GM19397 (cell line): Measurements from ENCODE around the gene ARL15.

Experiments used
- ATAC-seq: cut with Tn5 transposase; IDR thresholded peaks from one replicate; pipeline ENCODE4 v1.9.1; 2021; ENCODE audit warnings: mild to moderate bottlenecking, moderate library complexity; ENCODE audit not compliant: unreplicated experiment

Gene ARL15

GRCh38 chr5:53917826-53918225, 392.5 kb downstream of the ARL15 start:
- ATAC-seq, result no peak

GRCh38 chr5:53917095-53917494, 393.3 kb downstream of the ARL15 start:
- no peak for ATAC-seq

- no peak for ATAC-seq
Measured at GRCh38 chr5:53915120-53915519, 395.3 kb downstream of the ARL15 start.

- no peak for ATAC-seq
Measured at GRCh38 chr5:53913941-53914340, 396.4 kb downstream of the ARL15 start.

- no peak for ATAC-seq
Measured at GRCh38 chr5:53908757-53909156, 401.6 kb downstream of the ARL15 start.

GRCh38 chr5:53907827-53908226, 402.5 kb downstream of the ARL15 start:
- no peak for ATAC-seq

- ATAC-seq, result no peak
Measured at GRCh38 chr5:53906736-53907135, 403.6 kb downstream of the ARL15 start.

- ATAC-seq, result no peak
Measured at GRCh38 chr5:53902296-53902907, 408.0 kb downstream of the ARL15 start.

- no peak for ATAC-seq
Measured at GRCh38 chr5:53900677-53901076, 409.7 kb downstream of the ARL15 start.

- ATAC-seq, result no peak
Measured at GRCh38 chr5:53895091-53895683, 415.2 kb downstream of the ARL15 start.

- ATAC-seq, result no peak
Measured at GRCh38 chr5:53893626-53894025, 416.7 kb downstream of the ARL15 start.

GRCh38 chr5:53892224-53892623, 418.1 kb downstream of the ARL15 start:
- no peak for ATAC-seq

GRCh38 chr5:53891159-53891558, 419.2 kb downstream of the ARL15 start:
- no peak for ATAC-seq

- ATAC-seq, result no peak
Measured at GRCh38 chr5:53890490-53890889, 419.9 kb downstream of the ARL15 start.

GRCh38 chr5:53884844-53885243, 425.5 kb downstream of the ARL15 start:
- ATAC-seq, result no peak

- no peak for ATAC-seq
Measured at GRCh38 chr5:53884417-53884816, 426.0 kb downstream of the ARL15 start.

GRCh38 chr5:53882676-53883031, 427.7 kb downstream of the ARL15 start:
- no peak for ATAC-seq

GRCh38 chr5:53882006-53882675, 428.2 kb downstream of the ARL15 start:
- no peak for ATAC-seq

- no peak for ATAC-seq
Measured at GRCh38 chr5:53879708-53880323, 430.6 kb downstream of the ARL15 start.

- ATAC-seq, result no peak
Measured at GRCh38 chr5:53878015-53878414, 432.4 kb downstream of the ARL15 start.

- no peak for ATAC-seq
Measured at GRCh38 chr5:53877243-53877642, 433.1 kb downstream of the ARL15 start.

- ATAC-seq, result no peak
Measured at GRCh38 chr5:53874409-53874808, 436.0 kb downstream of the ARL15 start.
